NCI-H2029 (cell line): Measurements from ENCODE around the gene FGFR4.
A peak's percentile ranks its signal among the peaks of the same experiment; 100 is the strongest.

Source experiments
- DNase-seq: peaks from one replicate; lab custom pipeline; 2025; lab: John Stamatoyannopoulos, UW

The FGFR4 gene

DNA sequence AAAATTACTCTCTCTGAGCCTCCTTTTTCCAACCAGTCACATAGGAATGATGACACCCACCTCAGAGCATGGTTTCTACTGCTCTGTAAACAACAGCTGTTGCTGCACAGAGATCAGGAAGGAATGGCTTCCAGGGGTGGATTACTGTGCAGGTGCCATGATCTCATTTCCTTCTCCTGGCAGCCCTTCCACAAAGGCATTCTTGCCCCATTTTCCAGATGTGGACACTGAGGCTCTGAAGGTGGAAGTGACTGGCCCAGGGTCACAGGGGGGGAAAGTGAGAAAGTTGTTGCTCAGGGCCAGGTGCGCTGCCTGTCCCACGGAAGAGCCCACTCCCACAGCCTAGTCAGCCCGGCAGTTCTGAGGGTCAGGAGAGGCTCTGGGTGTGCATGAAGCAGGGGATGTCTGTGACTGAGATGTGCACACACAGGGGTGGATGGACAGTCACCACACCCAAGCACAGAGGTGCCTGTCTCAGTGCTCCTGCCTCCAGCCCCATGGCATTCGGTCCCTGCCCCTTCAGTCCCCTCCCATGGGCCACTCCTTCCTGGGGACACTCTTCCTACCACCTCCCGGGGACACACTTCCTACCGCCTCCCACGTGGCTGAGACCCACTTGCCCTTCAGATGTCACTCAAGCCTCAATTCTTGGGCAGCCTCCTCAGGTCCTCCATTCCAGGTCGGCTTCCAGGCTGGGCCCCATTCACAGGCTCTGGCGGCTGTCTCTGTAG, 17.0 kb downstream of the FGFR4 start:
- peak; percentile 13 for DNase-seq

DNA sequence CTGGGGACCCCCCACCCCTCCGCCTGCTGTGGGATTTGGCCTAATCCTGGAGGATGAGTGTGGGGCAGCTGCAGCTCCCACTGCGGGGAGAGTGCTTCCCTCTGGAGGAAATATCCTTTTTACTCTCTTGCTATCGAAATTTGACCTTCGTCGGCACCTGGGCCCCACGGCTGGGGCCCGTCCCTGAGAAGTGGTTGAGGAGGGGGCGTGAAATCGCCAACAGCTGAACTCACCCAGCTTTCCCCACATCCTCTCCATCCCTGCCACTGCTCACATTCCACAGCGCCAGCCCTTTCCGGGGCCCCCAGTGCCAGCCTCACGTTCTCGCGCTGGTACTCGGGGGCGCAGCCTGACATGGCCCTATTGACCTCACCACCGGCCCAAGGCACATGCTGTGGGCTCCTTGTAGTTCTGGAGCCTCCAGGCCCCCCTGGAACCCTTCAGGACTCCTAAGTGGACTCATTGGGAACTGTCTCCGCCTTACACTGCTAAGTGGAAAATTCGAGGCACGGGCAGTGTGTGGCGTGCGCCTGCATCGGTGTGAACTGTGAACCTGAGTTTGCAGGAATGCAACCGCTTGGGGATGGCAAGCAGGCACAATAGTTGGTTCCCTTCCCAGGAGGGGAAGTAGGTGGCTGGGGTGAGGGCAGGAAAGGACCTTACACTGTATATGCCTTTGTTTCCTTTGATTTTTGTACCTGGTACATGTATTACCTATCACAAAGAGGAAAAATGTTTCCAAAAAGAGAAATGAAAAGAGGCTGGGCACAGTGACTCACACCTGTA, 19.2 kb downstream of the FGFR4 start:
- DNase-seq, result no peak

DNA sequence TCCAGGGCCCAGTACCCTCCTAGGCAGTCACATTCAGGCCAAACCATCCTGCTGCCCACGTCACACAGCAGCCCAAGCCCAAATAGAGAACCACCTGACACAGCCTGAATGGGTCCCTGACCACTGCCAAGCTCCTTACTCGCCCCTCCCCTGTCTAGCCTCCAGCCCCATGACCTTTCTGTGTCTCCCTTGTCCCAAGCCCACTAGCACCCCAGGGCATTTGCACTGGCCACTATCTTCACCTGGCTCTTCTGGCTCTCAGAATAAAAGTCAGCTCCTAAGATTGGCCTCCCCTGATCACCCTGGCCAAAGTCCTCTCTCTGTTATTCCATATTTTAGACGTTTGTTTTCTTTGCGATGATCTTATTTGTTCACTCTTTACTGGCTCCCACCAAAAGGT, 20.4 kb downstream of the FGFR4 start:
- no peak for DNase-seq

DNA sequence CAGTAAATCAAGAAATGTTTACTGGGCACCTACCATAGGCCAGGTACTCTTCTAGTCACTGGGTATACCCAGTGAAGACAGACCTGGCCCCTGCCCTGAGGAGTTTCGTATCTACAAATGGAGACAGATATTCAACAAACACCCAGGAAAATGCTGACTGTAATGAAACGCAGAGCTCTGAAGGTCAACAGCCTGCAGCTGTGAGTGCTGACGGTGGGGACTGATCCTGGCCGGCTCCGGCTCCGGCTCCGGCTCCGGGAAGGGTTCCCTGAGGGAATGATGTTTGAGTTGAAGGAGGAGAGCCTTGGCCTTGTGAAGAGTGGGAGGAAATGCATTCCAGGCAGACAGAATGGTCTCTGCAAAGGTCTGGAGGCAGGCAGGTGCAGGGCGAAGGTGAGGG, 23.1 kb downstream of the FGFR4 start:
- no peak for DNase-seq

DNA sequence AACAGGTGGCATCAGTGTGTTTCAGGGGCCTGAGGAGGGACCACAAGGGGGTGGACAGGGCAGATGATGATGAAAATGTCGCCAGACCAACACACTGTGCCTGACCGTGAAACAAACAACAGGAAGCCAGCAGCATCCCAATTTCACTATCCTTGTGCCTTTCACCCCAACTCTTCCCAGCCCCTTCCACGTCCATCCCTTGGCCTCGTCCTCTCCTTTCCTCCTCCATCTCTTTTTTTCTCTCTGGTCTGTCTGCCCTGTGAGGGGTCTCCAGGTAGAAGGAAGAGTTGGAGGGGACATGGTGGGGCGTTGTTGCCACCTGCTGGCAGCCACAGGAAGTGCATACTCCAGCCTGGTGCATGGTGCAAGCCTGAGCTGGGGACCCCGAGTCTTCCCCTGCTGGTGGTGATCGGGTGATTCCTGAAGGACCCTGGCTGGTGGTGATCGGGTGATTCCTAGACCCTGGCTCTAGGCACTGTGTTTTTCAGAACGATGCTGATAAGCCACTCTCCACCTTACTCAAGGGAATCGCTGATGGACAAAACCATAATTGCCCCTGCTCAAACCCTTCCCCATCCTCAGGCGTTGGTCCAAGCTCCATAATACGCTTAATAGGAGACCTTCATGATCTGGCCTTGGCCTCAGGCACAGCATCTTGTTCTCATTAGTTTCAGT, 25.1 kb downstream of the FGFR4 start:
- no peak for DNase-seq

DNA sequence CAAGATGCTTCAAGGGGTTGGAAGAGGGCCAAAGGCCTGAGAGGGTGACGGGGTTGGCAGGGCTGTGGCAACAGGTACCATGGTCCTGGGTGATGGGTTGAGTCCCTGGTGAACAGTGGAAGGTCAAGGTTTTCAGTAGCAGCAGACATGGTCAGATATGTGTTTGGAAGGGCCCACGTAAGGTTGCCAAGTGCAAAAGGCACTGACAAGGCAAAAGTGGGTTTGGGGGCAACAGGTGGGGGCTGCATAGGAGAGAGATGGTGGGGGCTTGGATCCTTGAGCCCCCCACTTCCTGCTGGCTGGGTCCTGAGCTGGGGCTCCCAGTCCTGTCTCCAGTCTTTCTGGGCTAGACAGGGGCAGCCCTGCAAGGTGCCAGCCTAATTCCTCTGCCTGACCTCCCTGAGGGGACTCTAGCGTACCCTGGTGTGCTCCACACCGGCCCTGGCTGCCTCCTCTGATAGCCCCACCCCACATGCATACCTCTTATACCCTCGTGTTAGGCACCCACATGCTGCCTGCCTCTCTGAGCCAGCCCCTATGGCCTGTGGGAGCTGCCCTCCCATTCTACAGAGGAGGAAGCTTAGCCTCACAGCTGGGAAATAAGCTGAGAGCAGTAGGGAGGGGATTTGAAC, 26.0 kb downstream of the FGFR4 start:
- no peak for DNase-seq

DNA sequence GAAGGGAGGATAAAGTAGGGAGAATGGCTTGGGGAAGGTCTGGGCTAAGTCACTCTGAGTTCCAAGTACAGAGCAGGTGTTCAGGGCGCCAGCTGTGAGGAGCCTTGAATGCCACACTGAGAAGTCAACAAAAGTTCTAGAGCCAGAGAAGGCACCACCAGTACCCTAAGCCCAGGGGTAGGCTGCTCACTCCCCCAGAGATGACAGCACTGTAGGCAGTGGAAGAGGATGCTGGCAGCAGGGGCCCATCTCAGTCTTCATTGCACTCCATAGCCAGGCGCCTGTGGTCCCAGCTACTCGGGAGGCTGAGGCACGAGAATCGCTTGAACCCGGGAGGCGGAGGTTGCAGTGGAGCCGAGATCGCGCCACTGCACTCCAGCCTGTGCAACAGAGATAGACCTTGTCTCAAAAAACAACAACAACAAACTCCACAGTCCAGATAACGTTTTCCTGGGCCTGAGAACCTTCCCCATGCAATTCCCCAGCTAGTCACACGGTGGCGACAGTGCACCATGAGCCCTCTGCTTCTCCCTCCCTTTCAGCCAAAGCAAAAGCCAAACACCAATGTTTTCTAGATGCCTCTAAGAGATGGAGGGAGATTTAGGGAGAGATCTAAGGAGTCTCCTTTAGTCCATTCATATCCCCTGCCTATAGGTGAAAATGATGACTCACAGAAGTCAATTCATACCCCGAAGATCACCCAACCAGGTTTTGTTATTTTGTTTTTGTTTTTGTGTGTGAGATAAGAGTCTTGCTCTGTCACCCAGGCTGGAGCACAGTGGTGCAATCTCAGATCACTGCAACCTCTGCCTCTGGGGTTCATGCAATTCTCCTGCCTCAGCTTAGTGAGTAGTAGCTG, 27.1 kb downstream of the FGFR4 start:
- peak; percentile 60 for DNase-seq

DNA sequence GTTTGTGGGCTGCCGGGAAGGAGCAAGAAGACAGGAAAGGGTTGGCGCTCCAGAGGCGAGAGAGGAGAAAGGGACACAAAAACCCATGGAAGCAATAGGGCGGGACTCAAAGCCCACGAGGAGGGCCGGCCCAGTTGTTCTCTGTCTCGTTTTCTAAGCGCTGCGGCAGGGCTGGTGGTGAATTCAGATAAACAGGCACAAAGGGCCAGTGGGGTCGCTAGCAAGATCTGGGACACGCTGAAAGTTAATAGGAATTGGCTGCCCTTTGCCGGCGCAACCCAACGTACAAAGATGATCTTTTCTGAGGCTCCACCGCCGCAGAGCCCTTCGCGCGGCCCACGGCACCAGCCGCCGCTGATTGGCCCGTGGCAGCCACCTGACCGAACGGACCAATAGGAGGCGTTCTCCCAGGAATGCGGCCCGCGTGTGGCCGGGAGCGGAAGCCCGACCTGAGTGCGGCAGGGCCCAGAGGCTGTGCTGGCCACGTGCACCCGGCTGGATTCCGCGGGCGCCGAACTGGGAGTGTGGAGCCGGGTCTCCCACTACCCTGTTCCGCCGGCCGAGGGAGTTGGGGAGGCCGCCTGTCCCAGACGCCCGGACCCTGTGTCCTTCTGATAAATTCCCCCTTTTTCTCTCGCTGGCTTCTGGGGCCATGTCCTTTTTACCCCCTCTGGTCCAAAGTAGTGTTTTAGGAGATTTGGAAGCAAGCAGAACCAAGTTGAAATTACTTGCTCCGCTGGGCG, 30.1 kb downstream of the FGFR4 start:
- peak; percentile 74 for DNase-seq

DNA sequence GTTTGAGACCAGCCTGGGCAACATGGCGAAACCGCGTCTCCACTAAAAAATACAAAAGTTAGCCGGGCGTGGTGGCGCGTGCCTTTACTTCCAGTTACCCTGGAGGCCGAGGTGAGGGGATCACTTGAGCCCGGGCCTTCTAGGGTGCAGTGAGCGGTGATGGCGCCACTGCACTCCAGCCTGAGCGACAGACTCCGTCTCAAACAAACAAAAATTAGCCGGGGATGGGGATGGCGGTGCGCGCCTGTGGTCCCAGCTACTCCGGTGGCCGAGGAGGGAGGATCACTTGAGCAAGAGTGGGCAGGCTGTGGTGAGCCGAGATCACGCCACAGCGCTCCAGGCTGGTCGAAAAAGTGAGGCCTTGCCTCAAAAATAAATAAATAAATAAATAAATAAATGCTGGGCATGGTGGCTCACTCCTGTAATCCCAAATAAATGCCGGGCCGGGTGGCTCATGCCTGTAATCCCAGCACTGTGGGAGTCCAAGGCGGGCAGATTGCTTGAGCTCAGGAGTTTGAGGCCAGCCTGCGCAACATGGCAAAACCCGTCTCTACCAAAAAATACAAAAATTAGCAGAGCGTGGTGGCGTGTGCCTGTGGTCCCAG, 30.8 kb downstream of the FGFR4 start:
- no peak for DNase-seq

DNA sequence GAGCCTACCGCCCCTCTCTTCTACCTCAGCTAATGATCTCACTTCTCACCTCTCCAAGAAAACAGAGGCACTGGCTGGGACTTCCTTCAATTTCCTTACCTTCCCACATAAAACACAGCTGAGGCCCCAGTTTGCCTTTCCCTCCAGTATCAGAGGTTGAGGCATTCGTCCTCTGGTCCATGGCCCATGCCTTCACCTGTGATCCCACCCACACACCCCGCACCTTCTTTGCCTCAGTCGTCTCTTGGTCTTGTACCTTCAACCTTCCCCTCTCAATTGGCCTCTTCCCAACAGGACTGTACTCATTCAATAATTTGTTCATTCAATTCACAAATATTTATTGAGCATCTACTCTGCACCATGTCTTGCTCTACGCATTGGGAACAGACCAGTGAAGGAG, 35.9 kb downstream of the FGFR4 start:
- DNase-seq, result no peak

DNA sequence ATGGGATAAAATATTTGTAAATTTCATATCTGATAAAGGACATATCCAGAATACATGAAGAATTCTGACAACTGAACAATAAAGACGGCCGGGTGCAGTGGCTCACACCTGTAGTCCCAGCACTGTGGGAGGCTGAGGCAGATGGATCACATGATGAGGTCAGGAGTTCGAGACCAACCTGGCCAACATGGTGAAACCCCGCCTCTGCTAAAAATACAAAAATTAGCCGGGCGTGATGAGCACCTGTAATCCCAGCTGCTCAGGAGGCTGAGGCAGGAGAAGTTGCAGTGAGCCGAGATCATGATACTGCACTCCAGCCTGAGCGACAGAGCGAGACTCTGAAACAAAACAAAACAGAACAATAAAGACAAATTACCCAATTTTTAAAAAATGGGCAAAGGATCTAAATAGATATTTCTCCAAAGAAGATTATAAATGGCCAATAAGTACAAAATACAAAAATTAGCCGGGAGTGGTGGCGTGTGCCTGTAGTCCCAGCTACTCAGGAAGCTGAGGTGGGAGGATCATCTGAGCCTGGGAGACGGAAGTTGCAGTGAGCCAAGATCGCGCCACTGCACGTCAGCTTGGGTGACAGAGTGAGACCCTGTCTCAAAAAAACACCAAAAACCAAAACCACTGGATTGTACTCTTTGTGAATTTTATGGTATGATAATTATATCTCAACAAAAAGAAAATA, 37.2 kb downstream of the FGFR4 start:
- no peak for DNase-seq

DNA sequence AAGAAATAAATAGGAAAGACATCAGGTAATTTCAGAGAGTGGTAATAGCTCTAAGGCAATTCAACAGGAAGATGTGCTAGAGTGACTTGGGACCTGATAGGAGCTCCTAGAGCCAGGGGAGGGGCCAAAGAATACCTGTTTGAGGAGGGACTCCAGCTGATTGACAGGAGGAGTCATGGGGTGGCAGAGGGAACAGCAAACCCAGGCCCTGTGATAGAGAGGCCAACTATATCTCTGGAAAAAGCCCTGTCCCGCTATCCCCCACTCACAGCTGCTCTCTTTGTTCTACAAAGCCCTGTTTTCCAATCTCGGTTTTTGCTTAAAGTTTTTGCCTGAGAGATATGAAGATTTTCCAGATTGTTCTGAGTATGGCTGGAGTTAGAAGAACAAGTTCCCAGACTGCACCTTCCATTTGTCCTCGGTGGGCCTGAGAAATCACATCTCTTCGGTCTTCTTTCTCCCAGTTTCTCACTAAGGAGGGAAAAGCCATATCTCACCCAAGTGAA, 37.8 kb downstream of the FGFR4 start:
- DNase-seq, result no peak

DNA sequence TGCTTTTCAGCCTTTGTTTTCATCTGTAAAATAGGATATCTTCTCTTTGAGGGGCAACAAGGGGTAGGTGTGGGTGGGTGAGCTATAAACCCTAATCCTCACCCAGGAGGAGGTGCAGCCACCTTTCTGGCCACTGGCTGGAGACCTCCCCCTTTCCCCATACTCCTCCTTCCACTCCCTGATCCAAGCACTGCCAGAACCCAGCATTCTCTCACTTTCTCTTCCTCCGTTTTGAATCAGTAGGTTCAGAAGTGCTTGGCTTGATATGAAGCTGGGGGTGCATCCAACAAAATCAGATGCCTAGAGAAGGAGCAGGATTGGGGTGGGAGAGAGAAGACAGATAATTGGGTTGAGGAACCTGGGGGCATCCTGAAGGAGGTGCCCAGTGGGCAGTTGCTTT, 40.1 kb downstream of the FGFR4 start:
- DNase-seq, result no peak

DNA sequence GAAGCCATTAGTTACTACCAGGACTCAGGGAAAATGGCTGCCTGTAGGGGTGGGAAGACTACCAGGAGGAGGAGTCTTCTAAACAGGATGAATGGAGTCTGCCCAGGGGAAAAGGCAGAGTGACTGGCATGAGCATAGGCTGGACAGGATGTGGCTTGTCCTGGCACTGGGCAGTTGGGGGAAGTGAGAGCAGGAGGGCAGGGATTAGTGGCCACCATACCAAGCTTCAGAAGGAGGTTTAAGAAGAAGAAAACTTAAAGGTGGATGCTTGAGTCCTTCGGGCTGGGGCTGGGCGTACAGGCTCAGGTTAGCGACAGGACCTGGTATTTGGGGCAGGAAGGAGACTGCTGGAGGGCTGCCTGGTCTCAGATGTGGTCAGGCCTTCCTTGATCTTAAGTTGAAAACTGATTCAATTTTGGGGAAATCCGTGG, 41.9 kb downstream of the FGFR4 start:
- no peak for DNase-seq

DNA sequence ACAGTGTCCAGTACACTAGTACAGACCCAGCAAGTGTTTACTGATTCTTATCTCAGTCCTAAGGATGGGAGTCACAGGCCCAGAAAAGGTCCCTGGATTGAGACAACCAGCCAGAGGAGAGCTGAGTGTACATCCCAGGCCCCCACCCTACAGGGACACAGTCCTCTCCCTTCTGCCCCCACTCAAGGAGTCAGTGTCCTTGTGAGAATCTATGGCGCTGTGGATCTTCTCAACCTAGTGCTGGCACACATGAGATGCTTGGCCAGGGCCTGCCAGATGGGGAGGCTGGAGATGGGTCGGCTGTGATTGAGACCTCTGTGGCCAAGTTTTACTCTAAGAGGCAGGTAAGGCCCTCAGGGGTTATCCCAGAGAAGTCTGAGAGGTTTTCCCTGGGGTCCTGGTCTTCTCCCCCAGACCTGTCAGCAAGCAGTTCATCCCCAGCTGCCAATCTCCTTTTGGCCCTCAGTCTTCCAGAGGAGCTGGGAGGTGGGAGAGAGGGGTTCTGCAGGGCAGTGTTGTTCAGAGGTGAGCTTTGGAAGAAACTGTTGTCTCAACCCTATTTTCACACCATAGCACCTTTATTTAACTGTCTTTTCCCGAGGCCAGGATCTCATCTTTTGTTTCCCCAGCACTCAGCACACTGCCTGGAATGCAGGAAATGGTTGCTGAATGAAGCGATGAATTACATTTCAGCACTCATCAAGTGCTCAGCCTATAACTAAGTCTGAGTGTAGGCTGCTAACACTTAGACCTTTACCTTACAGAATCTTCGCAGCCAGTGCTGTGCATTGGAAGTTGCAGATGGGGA, 43.7 kb downstream of the FGFR4 start:
- DNase-seq, result no peak

DNA sequence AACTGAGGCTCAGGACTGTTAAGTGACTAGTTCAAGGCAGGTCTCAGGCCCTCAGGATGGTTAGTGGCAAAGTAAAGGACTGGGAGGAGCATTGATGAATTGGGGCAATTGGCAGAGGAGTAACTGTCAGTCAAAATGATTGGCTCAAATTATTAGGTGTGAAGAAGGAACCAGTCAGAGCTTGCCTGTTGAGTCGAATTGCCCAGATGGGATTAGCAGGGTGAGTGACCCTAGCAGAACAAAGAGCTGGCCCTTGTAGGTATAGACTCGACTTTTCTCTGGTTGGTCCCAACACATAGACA, 44.3 kb downstream of the FGFR4 start:
- DNase-seq, result no peak

DNA sequence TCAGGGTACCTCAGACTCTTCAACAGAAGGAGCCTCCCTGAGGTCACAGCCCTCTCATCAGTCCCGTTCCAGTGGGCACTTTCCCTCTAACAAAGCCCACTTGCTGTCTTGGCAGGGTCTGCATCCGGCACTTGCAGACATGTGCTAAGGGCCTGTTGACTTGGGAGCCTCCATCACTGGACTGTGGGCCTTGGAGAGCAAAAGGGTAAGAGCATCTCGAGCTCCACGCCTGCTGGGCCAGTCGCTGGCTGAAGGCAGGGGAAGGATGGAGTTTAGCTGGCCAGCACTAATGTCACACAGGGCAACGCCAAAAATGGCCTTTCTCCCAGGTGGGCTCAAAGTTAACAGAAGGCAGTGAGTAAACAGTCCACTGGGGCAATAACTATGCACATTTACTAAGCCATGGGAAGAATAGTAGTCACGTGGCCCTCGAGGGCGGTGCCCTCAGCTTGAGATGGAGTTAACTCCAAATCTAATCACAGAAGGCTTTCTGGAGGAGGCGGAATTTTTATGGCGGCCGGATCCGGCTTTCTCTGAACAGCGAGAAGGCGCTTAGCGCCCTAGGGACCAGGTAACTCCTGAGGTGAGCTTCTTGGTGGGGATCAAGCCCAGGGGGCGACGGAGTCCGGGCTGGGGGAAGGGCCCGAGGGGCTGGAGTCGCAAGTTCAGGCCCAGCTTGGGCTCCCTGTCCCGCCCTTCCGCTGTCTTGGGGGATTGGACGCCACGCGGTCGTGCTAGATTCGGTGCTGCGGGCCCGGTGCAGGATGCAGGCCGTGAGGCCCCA, 44.8 kb downstream of the FGFR4 start:
- no peak for DNase-seq
